Fibroblast of lung (primary cell): Measurements from ENCODE around the gene SUCO. TPM values are rescaled to one million over a fixed set of nuclear protein-coding genes. Genes with fewer than 3 reads are reported as not detected.

Experiments
- DNase-seq, 2 donors: peaks; one replicate each; pipeline versions ENCODE4 v3.0.0 to v3.0.0-alpha.2; 2010; ENCODE audit warnings: low read depth in 2 of 2
- H2AFZ ChIP-seq: 2 replicates; pipeline ENCODE4 v1.5.1; 2012; ENCODE audit warnings: low read length, control low read depth, inconsistent platforms
- H3K27ac ChIP-seq: 2 replicates; pipeline ENCODE4 v1.5.1; 2011; ENCODE audit warnings: low read length, control low read depth; ENCODE audit not compliant: insufficient read depth
- H3K27me3 ChIP-seq: 2 replicates; pipeline ENCODE4 v1.5.1; 2011; ENCODE audit warnings: mild to moderate bottlenecking, low read length; ENCODE audit not compliant: control insufficient read depth, insufficient read depth
- H3K36me3 ChIP-seq: 2 replicates; pipeline ENCODE4 v1.5.1; 2011; ENCODE audit warnings: low read length; ENCODE audit not compliant: control insufficient read depth, insufficient read depth
- H3K4me1 ChIP-seq: 2 replicates; pipeline ENCODE4 v1.5.1; 2011; ENCODE audit warnings: low read length; ENCODE audit not compliant: control insufficient read depth, insufficient read depth; ENCODE audit errors: extremely low read depth
- H3K4me2 ChIP-seq: 2 replicates; pipeline ENCODE4 v1.5.1; 2011; ENCODE audit warnings: low read length, control low read depth; ENCODE audit not compliant: insufficient read depth; ENCODE audit errors: extremely low read depth
- H3K4me3 ChIP-seq, 4 experiments: fragments of 200-600 bp in 1 of 4; sonication (generic) in 1 of 4; replicated peaks in 1 of 4; 2 replicates each; pipeline ENCODE4 v1.5.1; 2011 to 2016; ENCODE audit warnings: low read length in 4 of 4, low read depth in 3 of 4, mild to moderate bottlenecking in 3 of 4, control low read depth in 2 of 4, inconsistent platforms in 1 of 4, mixed read lengths in 1 of 4; ENCODE audit not compliant: insufficient read depth in 1 of 4; ENCODE audit errors: control extremely low read depth in 1 of 4
- H3K79me2 ChIP-seq: 2 replicates; pipeline ENCODE4 v1.5.1; 2012; ENCODE audit warnings: mild to moderate bottlenecking, low read length, inconsistent platforms; ENCODE audit not compliant: control insufficient read depth, insufficient read depth
- H3K9ac ChIP-seq: 2 replicates; pipeline ENCODE4 v1.5.1; 2011; ENCODE audit warnings: mild to moderate bottlenecking, low read length, control low read depth; ENCODE audit not compliant: insufficient read depth
- H3K9me3 ChIP-seq: 2 replicates; pipeline ENCODE4 v1.5.1; 2012; ENCODE audit warnings: low read depth, low read length; ENCODE audit not compliant: control insufficient read depth, insufficient read depth
- H4K20me1 ChIP-seq: 2 replicates; pipeline ENCODE4 v1.5.1; 2011; ENCODE audit warnings: low read length; ENCODE audit not compliant: control insufficient read depth, insufficient read depth; ENCODE audit errors: extremely low read depth
- CTCF ChIP-seq, 2 donors: IDR thresholded peaks in 1 of 2; conservative IDR thresholded peaks in 1 of 2; 1 replicate in 1 of 2; 2 replicates in 1 of 2; pipeline ENCODE4 v1.5.1; 2011 to 2012; ENCODE audit warnings: low read length in 2 of 2, control low read depth in 1 of 2, inconsistent platforms in 1 of 2, low read depth in 1 of 2, mild to moderate bottlenecking in 1 of 2
- EZH2 ChIP-seq: IDR thresholded peaks from 2 replicates; pipeline ENCODE4 v1.5.1; 2012; ENCODE audit warnings: low read length, control low read depth, mild to moderate bottlenecking; ENCODE audit errors: missing control alignments
- polyA plus RNA-seq, 2 donors: library from polyadenylated mRNA; depleted of rRNA in 1 of 2; stranded (reverse) in 1 of 2; unstranded in 1 of 2; fragments of >200 nt; gene quantifications; 2 replicates each; pipeline ENCODE4 v1.2.1, GENCODE V29; 2011 to 2012; ENCODE audit warnings: missing spikeins in 1 of 2
- total RNA-seq: library from RNA; depleted of rRNA; stranded (reverse); fragments of >200 nt; gene quantifications from 2 replicates; pipeline ENCODE4 v1.2.1, GENCODE V29; 2014

SUCO gene
- total and polyA plus RNA-seq, 2 donors (not counting 1 experiment from before 2014, with no cell fraction given), result 20.4 to 25.8 TPM

DNA sequence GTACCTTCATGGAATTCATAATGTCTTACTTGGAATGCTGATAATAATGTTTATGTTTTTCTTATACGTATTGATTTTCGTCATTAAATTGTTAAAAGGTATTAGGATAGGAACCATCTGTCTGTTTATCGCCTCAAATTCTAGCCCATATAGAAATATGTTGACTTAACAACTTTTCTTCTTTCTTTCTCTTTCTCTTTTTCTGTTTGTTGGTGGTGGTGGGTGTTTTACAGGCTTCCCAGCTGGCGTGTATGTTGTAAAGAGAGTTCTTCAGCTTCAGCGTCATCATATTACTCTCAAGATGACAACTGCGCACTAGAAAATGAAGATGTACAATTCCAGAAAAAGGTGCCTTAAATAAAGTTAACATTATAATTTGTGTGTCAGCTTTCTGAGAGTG, 18.3 kb downstream of the SUCO start:
- Histone ChIP-seq H3K27ac (no peak overlapping the region), H3K27me3 (no peaks in the 10 kb centered on the region), H3K4me2 (no peak overlapping the region), H3K79me2 (peaks cover 30% of the 10 kb centered on the region), H3K9ac (no peak overlapping the region), H3K4me3 (no peak overlapping the region), H3K36me3 (no peaks in the 10 kb centered on the region), H2AFZ (no peak overlapping the region), H3K4me1 (no peaks in the 10 kb centered on the region), H4K20me1 (no peaks in the 10 kb centered on the region), H3K9me3 (no peaks in the 10 kb centered on the region)
- TF ChIP-seq EZH2 (no peak), CTCF (conservative IDR thresholded peaks at IDR 0.05 in 1 of 2, IDR thresholded peaks at IDR 0.05 in 1 of 2; ENCODE audit: low read depth in 1 of 2, low read length in 2 of 2) (no peak)
- DNase-seq, result no peak

DNA sequence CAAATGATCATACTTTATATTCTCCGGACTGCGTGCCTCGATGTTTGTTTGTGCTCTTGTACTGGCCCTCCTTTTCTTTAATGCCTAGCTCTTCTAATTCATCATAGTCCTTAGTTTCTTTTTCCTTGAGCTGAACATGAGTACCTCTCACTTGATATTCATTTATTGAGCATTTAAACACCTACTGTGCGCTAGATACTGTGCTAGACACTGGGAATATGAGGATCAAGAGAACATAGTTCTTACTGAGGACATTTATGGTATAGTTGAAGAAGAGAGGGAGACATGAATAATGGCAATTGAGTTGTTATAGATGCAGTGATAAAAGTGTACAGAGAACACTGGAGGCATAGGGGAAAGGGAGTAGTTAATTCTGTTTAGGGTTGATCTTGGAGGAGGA, 22.0 kb downstream of the SUCO start:
- no peaks in the 10 kb centered on the region for H3K9me3 ChIP-seq
- no peaks in the 10 kb centered on the region for H4K20me1 ChIP-seq
- H3K4me1 ChIP-seq, result no peaks in the 10 kb centered on the region
- H3K27me3 ChIP-seq, result no peaks in the 10 kb centered on the region
- no peaks in the 10 kb centered on the region for H3K36me3 ChIP-seq
- no peak for TF ChIP-seq CTCF (conservative IDR thresholded peaks at IDR 0.05 in 1 of 2, IDR thresholded peaks at IDR 0.05 in 1 of 2; ENCODE audit: low read depth in 1 of 2, low read length in 2 of 2)
- TF ChIP-seq EZH2, result no peak
- no peak for DNase-seq
- no peak overlapping the region for H3K4me2 ChIP-seq
- H3K79me2 ChIP-seq, result peaks cover 11% of the 10 kb centered on the region
- H3K27ac ChIP-seq, result no peak overlapping the region
- H3K4me3 ChIP-seq, result no peak overlapping the region
- no peak overlapping the region for H3K9ac ChIP-seq
- H2AFZ ChIP-seq, result no peak overlapping the region

DNA sequence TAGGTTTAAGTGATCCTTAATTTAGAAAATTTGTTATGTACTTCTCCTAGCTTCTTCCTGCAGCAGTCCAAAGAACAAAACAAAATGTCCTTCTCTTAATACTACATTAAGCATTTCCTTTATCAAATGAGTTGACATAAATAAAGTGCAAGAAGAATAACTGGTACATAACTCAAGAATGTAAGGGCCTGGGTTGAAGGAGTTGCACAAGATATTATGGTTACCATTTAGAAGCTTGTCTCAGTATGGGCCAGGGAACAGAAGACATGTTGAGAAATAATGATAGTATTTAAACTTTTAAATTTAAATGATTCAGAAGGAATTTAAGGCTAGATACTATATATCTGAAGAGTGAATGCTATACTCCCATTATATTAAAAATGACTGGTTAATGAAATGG, 23.5 kb downstream of the SUCO start:
- H3K9ac ChIP-seq, result no peak overlapping the region
- no peak overlapping the region for H3K4me2 ChIP-seq
- H3K79me2 ChIP-seq, result peaks cover 2% of the 10 kb centered on the region
- TF ChIP-seq EZH2 (no peak), CTCF (conservative IDR thresholded peaks at IDR 0.05 in 1 of 2, IDR thresholded peaks at IDR 0.05 in 1 of 2; ENCODE audit: low read depth in 1 of 2, low read length in 2 of 2) (no peak)
- no peaks in the 10 kb centered on the region for H3K27me3 ChIP-seq
- no peak overlapping the region for H3K27ac ChIP-seq
- DNase-seq, result peak in 1 of 2 donors; percentile 18
- no peaks in the 10 kb centered on the region for H4K20me1 ChIP-seq
- no peaks in the 10 kb centered on the region for H3K4me1 ChIP-seq
- H3K36me3 ChIP-seq, result no peaks in the 10 kb centered on the region
- no peak overlapping the region for H2AFZ ChIP-seq
- H3K4me3 ChIP-seq, result no peak overlapping the region
- H3K9me3 ChIP-seq, result no peaks in the 10 kb centered on the region
